ENCODE measurements around the gene TEKTIP1.

The TEKTIP1 gene

DNA sequence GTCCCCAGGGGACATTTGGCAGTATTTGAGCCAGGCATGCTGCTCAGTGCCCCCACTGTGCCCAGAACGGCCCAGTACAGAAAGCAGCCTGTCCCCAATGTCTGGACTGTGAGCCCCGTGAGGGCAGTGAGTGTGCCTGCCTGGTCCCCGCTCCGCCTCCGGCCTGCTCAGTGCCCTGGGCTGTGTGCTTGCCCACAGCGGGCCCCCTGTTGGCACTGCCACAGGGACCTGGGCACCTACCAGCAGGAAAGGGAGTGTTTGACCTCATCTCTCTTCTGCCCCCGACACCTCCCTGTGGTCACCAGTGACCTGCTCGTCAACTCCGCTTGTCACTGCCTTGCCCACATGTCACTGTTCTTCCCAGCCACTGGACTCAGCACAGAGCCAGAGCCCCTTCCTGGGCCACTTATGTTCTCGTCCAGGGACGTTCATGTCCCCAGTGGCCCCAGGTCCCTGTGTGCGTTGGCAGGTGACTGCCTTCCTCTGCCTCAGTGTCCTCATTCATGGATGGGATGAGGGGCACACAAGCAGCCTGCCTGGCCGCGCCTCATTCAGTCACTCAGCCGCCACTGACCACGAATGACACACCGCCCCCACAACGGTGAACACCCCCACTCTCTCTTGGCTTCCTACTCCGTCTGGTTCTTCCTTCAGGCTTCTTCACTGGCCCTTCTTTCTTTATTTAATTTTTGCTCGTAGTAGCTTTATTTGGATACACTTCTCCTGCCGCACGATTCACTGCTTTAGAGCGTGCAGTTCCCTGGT is 30.0 kb upstream of the TEKTIP1 start:
- no peaks in the 10 kb centered on the region for H3K9me3 ChIP-seq (ENCODE audit: insufficient read depth, low read depth, low read length)
- H3K36me3 ChIP-seq (ENCODE audit: insufficient read depth, low read length): no peaks in the 10 kb centered on the region
- no peaks in the 10 kb centered on the region for H3K9me2 ChIP-seq (replicated peaks; ENCODE audit: low read depth, low read length)
- peak overlapping the region; percentile 99 for H3K4me3 ChIP-seq (ENCODE audit: low read length, poor library complexity, severe bottlenecking)
- H3K4me2 ChIP-seq (ENCODE audit: low read depth, low read length, poor library complexity, severe bottlenecking): peak overlapping the region; percentile 100
- H3K9ac ChIP-seq (ENCODE audit: low read depth, low read length, poor library complexity, severe bottlenecking): peak overlapping the region; percentile 41
- no peaks in the 10 kb centered on the region for H3K27me3 ChIP-seq (ENCODE audit: insufficient read depth, low read length, poor library complexity, severe bottlenecking)
- H3F3A ChIP-seq (ENCODE audit: low read depth): no peaks in the 10 kb centered on the region
- H3K4me1 ChIP-seq (ENCODE audit: insufficient read depth, low read length, poor library complexity, severe bottlenecking): peaks cover 44% of the 10 kb centered on the region
- H3K79me2 ChIP-seq (ENCODE audit: insufficient read depth, low read length): peaks cover 78% of the 10 kb centered on the region
- H2AFZ ChIP-seq (ENCODE audit: low read length): no peak overlapping the region
- H4K20me1 ChIP-seq (ENCODE audit: insufficient read depth, low read length, poor library complexity, severe bottlenecking): peaks cover 73% of the 10 kb centered on the region
- TF ChIP-seq EZH2phosphoT487 (IDR thresholded peaks at IDR 0.05; ENCODE audit: borderline replicate concordance): no peak
- TF ChIP-seq, protein P1, sequence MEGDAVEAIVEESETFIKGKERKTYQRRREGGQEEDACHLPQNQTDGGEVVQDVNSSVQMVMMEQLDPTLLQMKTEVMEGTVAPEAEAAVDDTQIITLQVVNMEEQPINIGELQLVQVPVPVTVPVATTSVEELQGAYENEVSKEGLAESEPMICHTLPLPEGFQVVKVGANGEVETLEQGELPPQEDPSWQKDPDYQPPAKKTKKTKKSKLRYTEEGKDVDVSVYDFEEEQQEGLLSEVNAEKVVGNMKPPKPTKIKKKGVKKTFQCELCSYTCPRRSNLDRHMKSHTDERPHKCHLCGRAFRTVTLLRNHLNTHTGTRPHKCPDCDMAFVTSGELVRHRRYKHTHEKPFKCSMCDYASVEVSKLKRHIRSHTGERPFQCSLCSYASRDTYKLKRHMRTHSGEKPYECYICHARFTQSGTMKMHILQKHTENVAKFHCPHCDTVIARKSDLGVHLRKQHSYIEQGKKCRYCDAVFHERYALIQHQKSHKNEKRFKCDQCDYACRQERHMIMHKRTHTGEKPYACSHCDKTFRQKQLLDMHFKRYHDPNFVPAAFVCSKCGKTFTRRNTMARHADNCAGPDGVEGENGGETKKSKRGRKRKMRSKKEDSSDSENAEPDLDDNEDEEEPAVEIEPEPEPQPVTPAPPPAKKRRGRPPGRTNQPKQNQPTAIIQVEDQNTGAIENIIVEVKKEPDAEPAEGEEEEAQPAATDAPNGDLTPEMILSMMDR (conservative IDR thresholded peaks at IDR 0.05; ENCODE audit: low read length): no peak

DNA sequence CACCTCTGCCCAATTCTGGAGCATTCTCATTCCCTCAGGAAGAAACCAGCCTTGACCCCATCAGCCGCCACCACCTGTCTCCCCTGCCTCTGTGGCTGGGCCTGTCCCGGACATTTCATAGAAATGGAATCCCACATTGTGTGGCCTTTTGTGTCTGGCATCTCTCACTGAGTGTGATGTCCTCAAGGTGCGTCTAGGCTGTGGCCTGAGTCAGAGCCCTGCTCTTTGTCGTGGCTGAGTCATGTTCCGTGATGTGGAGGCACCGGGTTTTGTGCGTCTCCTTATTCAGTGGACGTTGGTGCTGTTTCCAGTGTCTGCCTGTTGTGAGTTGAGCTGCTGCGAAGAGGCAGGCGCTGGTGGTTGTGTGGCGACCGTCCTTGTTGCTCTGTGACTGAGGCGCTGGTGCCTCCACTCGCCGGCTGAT is 29.4 kb upstream of the TEKTIP1 start:
- Histone ChIP-seq H4K20me1 (ENCODE audit: insufficient read depth, low read length, poor library complexity, severe bottlenecking) (peaks cover 79% of the 10 kb centered on the region), H3K9me2 (replicated peaks; ENCODE audit: low read depth, low read length) (no peaks in the 10 kb centered on the region), H3K36me3 (ENCODE audit: insufficient read depth, low read length) (no peaks in the 10 kb centered on the region), H3K4me3 (ENCODE audit: low read length, poor library complexity, severe bottlenecking) (peak overlapping the region; percentile 99), H3K27me3 (ENCODE audit: insufficient read depth, low read length, poor library complexity, severe bottlenecking) (no peaks in the 10 kb centered on the region), H3K4me2 (ENCODE audit: low read depth, low read length, poor library complexity, severe bottlenecking) (peak overlapping the region; percentile 100), H3K79me2 (ENCODE audit: insufficient read depth, low read length) (peaks cover 85% of the 10 kb centered on the region), H3F3A (ENCODE audit: low read depth) (no peaks in the 10 kb centered on the region), H3K9me3 (ENCODE audit: insufficient read depth, low read depth, low read length) (no peaks in the 10 kb centered on the region), H2AFZ (ENCODE audit: low read length) (no peak overlapping the region), H3K4me1 (ENCODE audit: insufficient read depth, low read length, poor library complexity, severe bottlenecking) (peaks cover 44% of the 10 kb centered on the region), H3K9ac (ENCODE audit: low read depth, low read length, poor library complexity, severe bottlenecking) (peak overlapping the region; percentile 41)
- no peak for TF ChIP-seq EZH2phosphoT487 (IDR thresholded peaks at IDR 0.05; ENCODE audit: borderline replicate concordance)
- TF ChIP-seq, protein P1 (conservative IDR thresholded peaks at IDR 0.05; ENCODE audit: low read length): no peak

DNA sequence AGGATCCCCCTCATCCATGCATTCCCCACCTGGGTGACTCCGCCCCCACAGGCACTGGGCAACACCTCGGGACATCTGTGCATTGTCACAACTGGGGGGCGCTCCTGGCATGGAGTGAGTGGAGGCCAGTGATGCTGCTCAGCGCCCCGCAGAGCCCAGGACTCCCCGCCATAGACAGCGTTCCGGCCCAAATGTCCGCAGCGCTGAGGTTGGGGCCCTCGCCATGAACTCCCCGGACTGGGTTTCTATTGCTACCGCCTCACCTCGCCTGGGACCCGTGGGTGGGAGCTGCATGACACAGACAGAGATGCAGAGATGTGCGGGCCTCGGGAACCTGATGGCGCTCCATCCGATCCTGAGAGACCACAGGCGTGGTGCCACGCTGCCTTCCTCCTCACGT is 28.2 kb upstream of the TEKTIP1 start:
- Histone ChIP-seq H3K9me2 (replicated peaks; ENCODE audit: low read depth, low read length) (no peaks in the 10 kb centered on the region), H3K27me3 (ENCODE audit: insufficient read depth, low read length, poor library complexity, severe bottlenecking) (no peaks in the 10 kb centered on the region), H3K79me2 (ENCODE audit: insufficient read depth, low read length) (peaks cover 96% of the 10 kb centered on the region), H3K9me3 (ENCODE audit: insufficient read depth, low read depth, low read length) (no peaks in the 10 kb centered on the region), H3K36me3 (ENCODE audit: insufficient read depth, low read length) (peaks cover 5% of the 10 kb centered on the region; the same call in 1 of the 2 replicates), H3K9ac (ENCODE audit: low read depth, low read length, poor library complexity, severe bottlenecking) (no peak overlapping the region), H3F3A (ENCODE audit: low read depth) (no peaks in the 10 kb centered on the region), H4K20me1 (ENCODE audit: insufficient read depth, low read length, poor library complexity, severe bottlenecking) (peaks cover 83% of the 10 kb centered on the region), H3K4me3 (ENCODE audit: low read length, poor library complexity, severe bottlenecking) (no peak overlapping the region), H3K4me2 (ENCODE audit: low read depth, low read length, poor library complexity, severe bottlenecking) (peak overlapping the region; percentile 100), H2AFZ (ENCODE audit: low read length) (no peak overlapping the region), H3K4me1 (ENCODE audit: insufficient read depth, low read length, poor library complexity, severe bottlenecking) (peaks cover 33% of the 10 kb centered on the region)
- TF ChIP-seq, protein P1 (conservative IDR thresholded peaks at IDR 0.05; ENCODE audit: low read length): no peak
- no peak for TF ChIP-seq EZH2phosphoT487 (IDR thresholded peaks at IDR 0.05; ENCODE audit: borderline replicate concordance)
